ENCODE measurements around the gene TLE2.
"Not testable (repeated sequence)": the region's sequence is repeated elsewhere in the genome, so short reads cannot be mapped to it uniquely, and the experiment has no call there.

TLE2 gene

DNA sequence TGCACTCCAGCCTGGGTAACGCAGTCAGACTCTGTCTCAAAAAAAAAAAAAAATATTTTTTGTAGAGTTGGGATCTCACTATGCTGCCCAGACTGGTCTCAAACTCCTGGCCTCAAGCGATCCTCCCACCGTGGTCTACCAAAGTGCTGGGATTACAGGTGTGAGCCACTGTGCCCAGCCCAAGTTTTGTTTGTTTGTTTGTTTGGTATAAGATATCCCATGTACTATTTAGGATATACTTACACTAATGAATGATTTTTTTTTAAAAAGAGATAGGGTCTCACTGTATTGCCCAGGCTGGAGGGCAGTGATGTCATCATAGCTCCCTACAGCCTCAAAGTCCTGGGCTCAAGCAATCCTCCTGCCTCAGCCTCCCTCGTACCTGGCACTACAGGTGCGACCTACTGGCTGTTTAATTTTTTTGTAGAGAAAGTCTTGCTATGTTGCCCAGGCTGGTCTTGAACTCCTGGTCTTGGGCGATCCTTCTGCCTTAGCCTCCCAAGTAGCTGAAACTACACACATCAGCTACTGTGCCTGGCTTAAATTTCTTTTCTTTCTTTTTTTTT lies 27.8 kb downstream of the TLE2 start:
- no peak for TF ChIP-seq CTCF (IDR thresholded peaks at IDR 0.05; ENCODE audit: borderline replicate concordance, insufficient read depth, low read depth, low read length)
- H3K4me3 ChIP-seq (ENCODE audit: low read depth, low read length), result no peak overlapping the region

GRCh38 chr19:2998642-2999041 lies 30.4 kb downstream of the TLE2 start:
- TF ChIP-seq CTCF (IDR thresholded peaks at IDR 0.05; ENCODE audit: borderline replicate concordance, insufficient read depth, low read depth, low read length), result no peak
- no peak overlapping the region for H3K4me3 ChIP-seq (ENCODE audit: low read depth, low read length)

GRCh38 chr19:2997720-2998119 lies 31.4 kb downstream of the TLE2 start:
- TF ChIP-seq CTCF (IDR thresholded peaks at IDR 0.05; ENCODE audit: borderline replicate concordance, insufficient read depth, low read depth, low read length), result no peak
- no peak overlapping the region for H3K4me3 ChIP-seq (ENCODE audit: low read depth, low read length)

DNA sequence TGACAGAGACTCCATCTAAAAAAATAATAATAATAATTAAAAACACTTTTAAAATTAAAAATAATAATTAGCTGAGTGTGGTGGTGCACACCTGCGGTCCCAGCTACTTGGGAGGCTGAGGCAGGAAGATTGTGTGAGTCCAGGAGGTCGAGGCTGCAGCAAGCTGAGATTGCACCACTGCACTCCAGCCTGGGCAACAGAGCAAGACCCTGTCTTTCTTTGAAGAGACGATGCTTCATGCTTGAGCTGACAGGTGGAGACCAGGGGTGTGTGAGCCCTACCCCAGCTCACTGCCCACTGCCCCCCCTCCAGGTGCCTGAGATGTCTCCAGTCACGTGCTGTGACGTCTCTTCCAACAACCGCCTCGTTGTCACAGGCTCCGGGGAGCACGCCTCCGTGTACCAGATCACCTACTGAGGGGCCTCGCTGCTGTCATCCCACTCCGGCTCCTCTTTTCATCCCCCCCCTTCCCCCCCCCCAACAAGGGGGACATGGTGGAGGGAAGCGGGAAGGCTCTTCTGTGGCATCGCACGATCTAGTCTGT lies 34.4 kb downstream of the TLE2 start:
- H3K4me3 ChIP-seq (ENCODE audit: low read depth, low read length), result no peak overlapping the region
- no peak for TF ChIP-seq CTCF (IDR thresholded peaks at IDR 0.05; ENCODE audit: borderline replicate concordance, insufficient read depth, low read depth, low read length)

DNA sequence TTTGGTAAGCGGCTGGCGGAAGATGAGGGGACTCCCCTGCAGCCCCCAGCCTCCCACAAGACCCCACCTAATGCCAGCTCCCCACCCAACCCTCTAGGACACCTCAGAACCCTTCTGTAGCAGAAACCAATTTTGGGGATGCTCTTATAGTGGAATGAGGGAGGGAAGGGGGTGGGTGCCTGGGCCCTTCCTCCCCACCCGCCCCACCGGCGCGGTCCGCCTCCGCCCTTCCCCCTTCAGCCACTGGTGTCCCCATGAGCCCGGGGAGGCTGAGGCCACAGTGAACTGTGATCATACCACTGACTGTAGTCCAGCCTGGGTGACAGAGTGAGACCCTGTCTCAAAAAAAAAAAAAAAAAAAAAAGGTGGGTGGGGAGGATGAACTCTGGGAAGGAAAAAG lies 35.5 kb downstream of the TLE2 start:
- no peak for TF ChIP-seq CTCF (IDR thresholded peaks at IDR 0.05; ENCODE audit: borderline replicate concordance, insufficient read depth, low read depth, low read length)
- no peak overlapping the region for H3K4me3 ChIP-seq (ENCODE audit: low read depth, low read length)

GRCh38 chr19:2992958-2993357 lies 36.1 kb downstream of the TLE2 start:
- TF ChIP-seq CTCF (IDR thresholded peaks at IDR 0.05; ENCODE audit: borderline replicate concordance, insufficient read depth, low read depth, low read length), result no peak
- H3K4me3 ChIP-seq (ENCODE audit: low read depth, low read length), result no peak overlapping the region

DNA sequence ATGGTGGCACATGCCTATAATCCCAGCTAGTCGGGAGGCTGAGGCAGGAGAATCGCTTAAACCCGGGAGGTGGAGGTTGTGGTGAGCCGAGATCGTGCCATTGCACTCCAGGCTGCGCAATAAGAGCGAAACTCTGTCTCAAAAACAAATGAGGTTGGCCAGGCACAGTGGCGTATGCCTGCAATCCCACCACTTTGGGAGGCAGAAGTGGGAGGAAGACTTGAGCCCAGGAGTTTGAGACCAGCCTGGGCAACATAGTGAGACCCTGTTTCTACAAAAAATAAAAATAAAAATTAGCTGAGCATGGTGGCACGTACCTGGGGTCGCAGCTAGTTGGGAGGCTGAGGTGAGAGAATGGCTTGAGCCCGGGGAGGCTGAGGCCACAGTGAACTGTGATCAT lies 36.7 kb downstream of the TLE2 start:
- H3K4me3 ChIP-seq (ENCODE audit: low read depth, low read length), result not testable (repeated sequence)

Measured in GM12875 (cell line).